Smooth muscle cell (in vitro differentiated cells): Measurements from ENCODE around the gene PLCXD3. TPM values are rescaled to one million over a fixed set of nuclear protein-coding genes. Genes with fewer than 3 reads are reported as not detected.

Experiments used
- DNase-seq: peaks from one replicate; lab custom pipeline; 2025; ENCODE audit not compliant: unreplicated experiment; lab: John Stamatoyannopoulos, UW
- H2AFZ ChIP-seq: fragments of 200-600 bp; sonication (generic); 2 replicates; pipeline ENCODE4 v1.6.0; 2016; ENCODE audit warnings: antibody characterized with exemption, low read depth, mild to moderate bottlenecking
- H3F3A ChIP-seq: fragments of 200-600 bp; sonication (generic); 2 replicates; pipeline ENCODE4 v1.6.0; 2017; ENCODE audit warnings: antibody characterized with exemption, low read depth
- H3K27ac ChIP-seq: fragments of 200-600 bp; sonication (generic); 2 replicates; pipeline ENCODE4 v1.5.1; 2016; ENCODE audit warnings: low read depth, mild to moderate bottlenecking
- H3K27me3 ChIP-seq: fragments of 200-600 bp; sonication (generic); 2 replicates; pipeline ENCODE4 v1.6.1; 2016; ENCODE audit warnings: low read depth, mild to moderate bottlenecking
- H3K36me3 ChIP-seq: fragments of 200-600 bp; sonication (generic); 2 replicates; pipeline ENCODE4 v1.5.1; 2016; ENCODE audit warnings: low read depth
- H3K4me1 ChIP-seq: fragments of 200-600 bp; sonication (generic); 2 replicates; pipeline ENCODE4 v1.5.1; 2016; ENCODE audit warnings: low read depth
- H3K4me2 ChIP-seq: fragments of 200-600 bp; sonication (generic); 2 replicates; pipeline ENCODE4 v1.6.0; 2016; ENCODE audit warnings: mild to moderate bottlenecking
- H3K4me3 ChIP-seq: fragments of 200-600 bp; sonication (generic); 2 replicates; pipeline ENCODE4 v1.5.1; 2016; ENCODE audit warnings: mild to moderate bottlenecking
- H3K79me2 ChIP-seq: fragments of 200-600 bp; sonication (generic); 2 replicates; pipeline ENCODE4 v1.6.0; 2016; ENCODE audit warnings: low read depth, mild to moderate bottlenecking
- H3K9ac ChIP-seq: fragments of 200-600 bp; sonication (generic); 2 replicates; pipeline ENCODE4 v1.6.0; 2016; ENCODE audit warnings: low read depth
- H3K9me3 ChIP-seq: fragments of 200-600 bp; sonication (generic); replicated peaks from 2 replicates; pipeline ENCODE4 v1.5.1; 2016; ENCODE audit warnings: low read depth
- H4K20me1 ChIP-seq: fragments of 200-600 bp; sonication (generic); 2 replicates; pipeline ENCODE4 v1.6.0; 2016; ENCODE audit warnings: low read depth
- WGBS: methylation state at CpG from one replicate; pipeline ENCODE4 v1.1.7; 2016; ENCODE audit warnings: low lambda C conversion rate; 5-methylcytosine and 5-hydroxymethylcytosine counted together
- polyA plus RNA-seq: library from polyadenylated mRNA; unstranded; fragments of >200 nt; fragmentation: Nextera tagmentation; extraction: Ambion mirVana; gene quantifications from 2 replicates; pipeline ENCODE4 v1.2.1, GENCODE V29; 2016
- total RNA-seq: library from RNA; depleted of rRNA; stranded (reverse); fragments of >200 nt; gene quantifications from 2 replicates; pipeline ENCODE4 v1.2.3, GENCODE V29; 2014
- TF ChIP-seq, protein P1 (sequence below): fragments of 200-600 bp; sonication (generic); IDR thresholded peaks from 2 replicates; pipeline ENCODE4 v1.5.1; 2017; ENCODE audit warnings: borderline replicate concordance, mild to moderate bottlenecking, antibody characterized with exemption; ENCODE audit not compliant: insufficient read depth, poor library complexity, severe bottlenecking

PLCXD3 gene
- total and polyA plus RNA-seq, 2 experiments from 2014 or later: 0.09 TPM; not detected in 1

- no peak for DNase-seq
Observed at GRCh38 chr5:41415242-41415641, 95.2 kb downstream of the PLCXD3 start.

DNA sequence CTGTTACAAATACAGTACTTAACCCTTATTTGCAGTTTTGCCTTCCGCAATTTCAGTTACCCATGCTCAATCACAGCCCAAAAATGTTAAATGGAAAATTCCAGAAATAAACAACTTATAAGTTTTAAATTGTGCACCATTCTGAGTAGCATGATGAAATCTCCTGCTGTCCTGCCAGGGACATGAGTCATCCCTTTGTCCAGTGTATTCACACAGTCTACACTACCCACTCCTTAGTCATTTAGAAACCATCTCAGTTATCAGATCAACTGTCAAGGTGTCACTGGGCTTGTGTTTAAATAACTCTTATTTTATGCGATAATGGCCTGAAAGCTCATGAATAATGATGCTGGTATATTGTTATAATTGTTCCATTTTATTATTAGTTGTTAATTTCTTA, 95.8 kb downstream of the PLCXD3 start:
- TF ChIP-seq, protein P1, sequence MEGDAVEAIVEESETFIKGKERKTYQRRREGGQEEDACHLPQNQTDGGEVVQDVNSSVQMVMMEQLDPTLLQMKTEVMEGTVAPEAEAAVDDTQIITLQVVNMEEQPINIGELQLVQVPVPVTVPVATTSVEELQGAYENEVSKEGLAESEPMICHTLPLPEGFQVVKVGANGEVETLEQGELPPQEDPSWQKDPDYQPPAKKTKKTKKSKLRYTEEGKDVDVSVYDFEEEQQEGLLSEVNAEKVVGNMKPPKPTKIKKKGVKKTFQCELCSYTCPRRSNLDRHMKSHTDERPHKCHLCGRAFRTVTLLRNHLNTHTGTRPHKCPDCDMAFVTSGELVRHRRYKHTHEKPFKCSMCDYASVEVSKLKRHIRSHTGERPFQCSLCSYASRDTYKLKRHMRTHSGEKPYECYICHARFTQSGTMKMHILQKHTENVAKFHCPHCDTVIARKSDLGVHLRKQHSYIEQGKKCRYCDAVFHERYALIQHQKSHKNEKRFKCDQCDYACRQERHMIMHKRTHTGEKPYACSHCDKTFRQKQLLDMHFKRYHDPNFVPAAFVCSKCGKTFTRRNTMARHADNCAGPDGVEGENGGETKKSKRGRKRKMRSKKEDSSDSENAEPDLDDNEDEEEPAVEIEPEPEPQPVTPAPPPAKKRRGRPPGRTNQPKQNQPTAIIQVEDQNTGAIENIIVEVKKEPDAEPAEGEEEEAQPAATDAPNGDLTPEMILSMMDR: no peak
- Histone ChIP-seq H3K4me1 (no peaks in the 10 kb centered on the region), H3K4me2 (peak overlapping the region; percentile 4), H3K27me3 (no peaks in the 10 kb centered on the region), H3K9me3 (no peaks in the 10 kb centered on the region), H3K79me2 (no peaks in the 10 kb centered on the region), H3K4me3 (no peak overlapping the region), H3K27ac (peak overlapping the region; percentile 58), H3K9ac (no peak overlapping the region), H2AFZ (no peak overlapping the region), H3K36me3 (no peaks in the 10 kb centered on the region), H3F3A (no peaks in the 10 kb centered on the region), H4K20me1 (no peaks in the 10 kb centered on the region)
- no peak for DNase-seq
- WGBS: 66% methylated on average over 2 of the region's 2 CpGs

More at GRCh38 chr5:41415242-41415641, 95.2 kb downstream of the PLCXD3 start:
- H2AFZ ChIP-seq: no peak overlapping the region
- TF ChIP-seq, protein P1: no peak
- no peaks in the 10 kb centered on the region for H3K36me3 ChIP-seq
- 82% methylated on average over 1 of the region's 1 CpG for WGBS
- no peaks in the 10 kb centered on the region for H3F3A ChIP-seq
- H3K9me3 ChIP-seq: no peaks in the 10 kb centered on the region
- peak overlapping the region; percentile 58 for H3K27ac ChIP-seq
- H3K4me3 ChIP-seq: no peak overlapping the region
- H3K27me3 ChIP-seq: no peaks in the 10 kb centered on the region
- no peaks in the 10 kb centered on the region for H3K4me1 ChIP-seq
- H3K79me2 ChIP-seq: no peaks in the 10 kb centered on the region
- no peaks in the 10 kb centered on the region for H4K20me1 ChIP-seq
- no peak overlapping the region for H3K4me2 ChIP-seq
- H3K9ac ChIP-seq: no peak overlapping the region

- Histone ChIP-seq H3F3A (no peaks in the 10 kb centered on the region), H3K9ac (no peak overlapping the region), H3K36me3 (no peaks in the 10 kb centered on the region), H3K79me2 (no peaks in the 10 kb centered on the region), H3K4me3 (no peak overlapping the region), H3K4me1 (no peaks in the 10 kb centered on the region), H3K27me3 (no peaks in the 10 kb centered on the region), H3K4me2 (peak overlapping the region; percentile 5), H2AFZ (no peak overlapping the region), H4K20me1 (no peaks in the 10 kb centered on the region), H3K27ac (peak overlapping the region; percentile 58), H3K9me3 (no peaks in the 10 kb centered on the region)
- DNase-seq: no peak
- TF ChIP-seq, protein P1: no peak
- 54% methylated on average over 1 of the region's 1 CpG for WGBS
Observed at GRCh38 chr5:41413074-41413473, 97.3 kb downstream of the PLCXD3 start.

GRCh38 chr5:41412496-41412895, 97.9 kb downstream of the PLCXD3 start:
- Histone ChIP-seq H3K79me2 (no peaks in the 10 kb centered on the region), H3K36me3 (no peaks in the 10 kb centered on the region), H2AFZ (no peak overlapping the region), H3K4me2 (peak overlapping the region; percentile 5), H3K4me3 (no peak overlapping the region), H3K9me3 (no peaks in the 10 kb centered on the region), H3K9ac (no peak overlapping the region), H3K27ac (peak overlapping the region; percentile 28), H3K4me1 (no peaks in the 10 kb centered on the region), H3K27me3 (no peaks in the 10 kb centered on the region), H3F3A (no peaks in the 10 kb centered on the region), H4K20me1 (no peaks in the 10 kb centered on the region)
- TF ChIP-seq, protein P1: no peak
- 30% methylated on average over 2 of the region's 2 CpGs for WGBS
- no peak for DNase-seq
